GM12872 (cell line): ENCODE results near the gene ANKRD23.

Experiments
- CTCF ChIP-seq: IDR thresholded peaks from 3 replicates; pipeline ENCODE4 v1.5.1; 2011; ENCODE audit warnings: low read depth, mild to moderate bottlenecking, low read length, moderate library complexity; ENCODE audit not compliant: insufficient read depth

ANKRD23 gene

DNA sequence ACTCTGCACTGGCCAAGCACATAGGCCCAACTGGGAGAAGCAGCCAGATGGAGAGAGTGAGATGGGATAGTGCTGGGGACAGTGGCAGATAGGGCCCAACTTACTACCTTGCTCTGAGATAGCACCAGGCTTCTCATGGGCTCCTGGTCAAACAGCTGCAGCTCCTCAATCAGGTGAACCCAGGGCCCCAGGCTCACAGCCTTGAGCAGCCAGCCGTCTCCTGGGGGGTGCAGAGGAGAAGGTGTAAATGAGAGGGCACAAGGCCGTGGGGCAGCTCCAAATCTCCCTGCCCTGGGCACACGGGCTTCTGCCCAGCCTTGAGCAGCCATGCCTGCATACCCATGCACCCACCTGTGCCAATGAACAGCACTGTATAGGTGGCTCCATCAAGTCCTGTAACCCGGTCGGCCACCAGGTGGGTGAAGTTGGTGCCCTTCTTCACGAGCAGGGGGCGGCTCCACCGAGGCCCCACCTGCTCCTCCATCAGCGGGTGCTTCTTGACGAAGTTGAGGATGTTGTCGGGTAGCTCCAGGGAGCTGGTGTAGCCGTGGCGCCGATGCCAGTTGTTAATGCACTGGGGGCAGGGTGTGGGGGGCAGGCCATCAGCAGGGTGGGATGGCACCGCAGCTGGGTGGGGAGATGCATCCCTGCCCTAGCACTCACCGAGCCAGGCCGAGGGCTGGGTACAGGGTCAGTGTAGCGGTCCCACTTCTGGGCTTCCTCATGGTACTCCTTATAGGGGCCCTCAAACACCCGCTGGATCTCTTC, 19.9 kb upstream of the ANKRD23 start:
- no peak for TF ChIP-seq CTCF

- no peak for TF ChIP-seq CTCF
Observed at GRCh38 chr2:96861074-96861473, 17.3 kb upstream of the ANKRD23 start.

GRCh38 chr2:96860065-96861029, 16.5 kb upstream of the ANKRD23 start:
- no peak for TF ChIP-seq CTCF

- no peak for TF ChIP-seq CTCF
Observed at GRCh38 chr2:96859681-96860064, 15.9 kb upstream of the ANKRD23 start.

- no peak for TF ChIP-seq CTCF
Observed at GRCh38 chr2:96859099-96859649, 15.4 kb upstream of the ANKRD23 start.

DNA sequence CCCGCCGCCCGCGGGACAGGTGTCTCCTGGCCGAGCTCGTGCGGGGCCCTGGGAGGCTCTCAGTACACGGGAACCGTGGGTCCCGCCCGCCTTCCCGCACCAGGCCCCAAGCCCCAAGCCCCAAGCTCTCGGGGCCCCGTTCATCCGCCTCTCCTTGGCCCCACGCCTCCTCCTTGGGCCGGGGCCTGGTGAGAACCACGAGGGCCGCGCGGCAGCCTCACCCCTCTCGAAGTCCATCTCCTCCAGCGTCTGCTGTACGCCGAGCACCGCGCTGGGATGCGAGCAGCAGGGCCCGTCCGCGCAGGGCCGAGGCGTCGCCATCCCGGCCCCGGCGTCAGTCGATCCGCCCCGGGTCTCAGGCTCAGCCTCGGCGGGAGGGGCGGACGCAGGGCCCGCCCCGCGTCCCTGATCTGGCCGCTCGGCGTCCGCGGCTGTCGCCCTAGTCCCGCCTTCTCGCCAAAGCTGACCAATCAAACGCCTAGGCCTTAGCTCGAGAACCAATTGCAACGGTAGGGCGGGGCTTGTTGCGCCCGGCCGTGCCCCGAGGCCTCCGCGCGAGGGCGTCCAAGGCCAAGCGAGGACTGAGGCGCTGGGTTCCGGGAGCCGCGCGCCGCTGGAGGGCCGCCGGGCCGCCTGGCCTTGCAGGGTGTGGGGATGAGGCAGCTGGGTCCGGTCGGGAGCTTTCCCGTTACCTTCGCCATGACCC, 14.0 kb upstream of the ANKRD23 start, which contains the start of gene ANKRD39:
TSS of gene ANKRD39 (minus strand) at position 350 of the 706 bp plus-strand sequence. CDS start at position 321, 29 bp downstream.
- peak; percentile 74 for TF ChIP-seq CTCF
